H1 (cell line): Measurements from ENCODE around the gene GRIK1.

Source experiments
- ASH2L ChIP-seq: fragments of 200-600, 300-600 bp; sonication (generic); IDR thresholded peaks from one replicate; pipeline ENCODE4 v1.7.1; 2017; ENCODE audit warnings: low read length
- CTCF ChIP-seq, 3 experiments: IDR thresholded peaks; 1 replicate in 2 of 3; 2 replicates in 1 of 3; pipeline versions ENCODE4 v1.5.1 to v1.6.1; 2011; ENCODE audit warnings: low read length in 3 of 3, mild to moderate bottlenecking in 3 of 3, inconsistent platforms in 2 of 3, low read depth in 1 of 3, moderate library complexity in 1 of 3; ENCODE audit not compliant: insufficient read depth in 1 of 3; ENCODE audit errors: control extremely low read depth in 1 of 3
- GTF2F1 ChIP-seq: IDR thresholded peaks from 2 replicates; pipeline ENCODE4 v1.6.1; 2012; ENCODE audit warnings: low read depth, low read length, improper control_type of control experiment, borderline replicate concordance
- HDAC2 ChIP-seq, 2 experiments: fragments of 300-600 bp in 1 of 2; sonication (generic) in 1 of 2; IDR thresholded peaks; 2 replicates each; pipeline ENCODE4 v1.6.1; 2011 to 2012; ENCODE audit warnings: low read depth in 2 of 2, low read length in 2 of 2, mild to moderate bottlenecking in 2 of 2, moderate library complexity in 2 of 2, borderline replicate concordance in 1 of 2, inconsistent platforms in 1 of 2
- POLR2A ChIP-seq, 2 experiments: IDR thresholded peaks; 1 replicate in 1 of 2; 2 replicates in 1 of 2; pipeline ENCODE4 v1.6.1; 2011; ENCODE audit warnings: low read depth in 2 of 2, low read length in 2 of 2, mild to moderate bottlenecking in 2 of 2; ENCODE audit errors: control extremely low read depth in 1 of 2
- SIN3A ChIP-seq, 2 experiments: IDR thresholded peaks in 1 of 2; conservative IDR thresholded peaks in 1 of 2; 2 replicates each; pipeline ENCODE4 v1.6.1; 2011 to 2012; ENCODE audit warnings: low read length in 2 of 2, improper control_type of control experiment in 1 of 2, low read depth in 1 of 2, mild to moderate bottlenecking in 1 of 2
- SP4 ChIP-seq: IDR thresholded peaks from 2 replicates; pipeline ENCODE4 v1.6.1; 2012; ENCODE audit warnings: low read length, inconsistent platforms
- TBP ChIP-seq: IDR thresholded peaks from 2 replicates; pipeline ENCODE4 v1.6.1; 2011; ENCODE audit warnings: low read depth, low read length, improper control_type of control experiment

GRCh38 chr21:29701676-29702075, 238.1 kb downstream of the GRIK1 start:
- TF ChIP-seq SP4 (no peak), TBP (no peak), CTCF (IDR thresholded peaks at IDR 0.05; ENCODE audit: control extremely low read depth in 1 of 3, insufficient read depth in 1 of 3, low read depth in 1 of 3, low read length in 3 of 3) (no peak), SIN3A (conservative IDR thresholded peaks at IDR 0.05 in 1 of 2, IDR thresholded peaks at IDR 0.05 in 1 of 2; ENCODE audit: low read depth in 1 of 2, low read length in 2 of 2) (no peak), GTF2F1 (no peak), HDAC2 (IDR thresholded peaks at IDR 0.05; ENCODE audit: borderline replicate concordance in 1 of 2, low read depth in 2 of 2, low read length in 2 of 2) (no peak), ASH2L (no peak), POLR2A (IDR thresholded peaks at IDR 0.05; ENCODE audit: control extremely low read depth in 1 of 2, low read depth in 2 of 2, low read length in 2 of 2) (no peak)
